Left hindlimb (tissue), 1 donor: ENCODE results near the gene ANKRD44.

Source experiments
- DNase-seq: peaks from one replicate; pipeline ENCODE4 v3.0.0-alpha.2; 2018

ANKRD44 gene

GRCh38 chr2:197137826-197138477, 172.6 kb downstream of the ANKRD44 start:
- DNase-seq: no peak

GRCh38 chr2:197137231-197137630, 173.3 kb downstream of the ANKRD44 start:
- no peak for DNase-seq

DNA sequence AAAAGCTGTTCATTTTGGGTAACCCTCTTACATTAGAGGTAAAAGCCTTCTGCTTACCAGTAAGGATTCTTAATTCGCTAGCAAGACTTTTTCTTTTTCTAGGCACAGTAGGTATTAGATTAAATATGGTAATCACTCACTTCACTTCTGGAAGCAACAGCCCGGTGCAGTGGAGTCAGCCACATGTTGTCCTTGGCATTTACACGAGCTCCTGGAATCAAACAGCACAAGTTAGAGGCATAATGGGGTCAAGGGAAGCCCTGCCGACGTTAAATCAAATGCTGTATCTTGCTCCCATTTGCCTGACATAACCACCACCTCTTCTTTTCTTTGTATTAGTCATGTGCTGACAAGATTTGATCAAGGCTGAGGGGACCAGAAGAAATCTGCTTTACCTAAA, 174.1 kb downstream of the ANKRD44 start:
- no peak for DNase-seq

DNA sequence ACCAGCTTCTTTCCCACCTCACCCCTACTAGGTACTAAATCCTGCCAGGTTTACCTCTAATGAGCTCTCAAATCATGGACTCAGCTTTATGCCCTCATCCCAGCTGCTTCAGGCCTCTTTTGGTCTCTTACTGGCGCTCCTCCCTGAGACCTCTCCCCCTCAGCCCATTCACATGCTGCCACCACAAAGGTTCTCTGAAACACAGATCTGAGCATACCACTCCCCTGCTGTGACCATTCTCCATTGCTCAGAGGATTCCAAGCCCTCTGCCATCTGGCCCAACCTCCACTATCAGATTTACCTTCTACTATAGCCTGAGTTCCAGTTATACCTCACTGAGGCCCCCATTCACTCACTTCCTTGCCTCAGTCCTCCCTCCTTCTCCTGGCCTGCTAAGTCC, 174.8 kb downstream of the ANKRD44 start:
- DNase-seq: no peak

DNA sequence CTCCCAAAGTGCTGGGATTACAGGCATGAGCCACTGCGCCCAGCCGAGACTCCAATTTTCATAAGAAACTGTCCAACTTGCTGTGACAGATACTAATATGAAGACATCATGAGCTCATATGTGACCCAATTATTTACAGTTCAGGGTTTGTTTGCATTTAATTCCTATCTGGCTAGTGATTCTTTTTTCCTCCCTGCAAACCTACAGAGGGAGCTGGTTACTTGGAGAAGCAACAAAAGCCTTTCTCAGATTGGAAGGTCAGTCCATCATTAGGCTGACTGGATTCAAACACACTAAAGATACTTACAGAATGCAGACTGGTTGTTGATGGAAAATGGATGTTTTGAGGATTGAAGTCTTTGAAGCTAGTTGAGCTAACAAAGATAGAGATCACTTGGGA, 176.4 kb downstream of the ANKRD44 start:
- DNase-seq: no peak

- no peak for DNase-seq
Observed at GRCh38 chr2:197131558-197131855, 179.1 kb downstream of the ANKRD44 start.

DNA sequence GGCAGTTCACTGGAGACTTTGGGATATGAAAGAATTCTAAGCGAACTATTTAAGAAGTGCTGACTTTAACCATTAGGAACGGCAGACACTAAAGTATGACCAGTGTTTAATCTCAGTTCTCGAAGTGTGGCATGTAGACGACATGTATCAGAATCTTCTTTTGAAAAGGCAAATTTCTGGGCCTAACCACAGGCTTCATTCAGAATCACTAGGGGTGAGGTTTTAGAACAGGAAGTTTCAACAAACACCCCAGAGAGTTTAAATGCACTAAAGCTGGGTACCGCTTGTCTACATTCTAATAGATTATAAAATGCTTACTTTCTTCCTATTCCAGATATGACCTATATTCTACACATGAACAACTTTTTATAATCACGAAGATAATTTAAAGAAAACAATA, 180.3 kb downstream of the ANKRD44 start:
- DNase-seq: no peak

GRCh38 chr2:197128897-197129296, 181.7 kb downstream of the ANKRD44 start:
- DNase-seq: no peak

GRCh38 chr2:197128126-197128525, 182.5 kb downstream of the ANKRD44 start:
- DNase-seq: no peak

DNA sequence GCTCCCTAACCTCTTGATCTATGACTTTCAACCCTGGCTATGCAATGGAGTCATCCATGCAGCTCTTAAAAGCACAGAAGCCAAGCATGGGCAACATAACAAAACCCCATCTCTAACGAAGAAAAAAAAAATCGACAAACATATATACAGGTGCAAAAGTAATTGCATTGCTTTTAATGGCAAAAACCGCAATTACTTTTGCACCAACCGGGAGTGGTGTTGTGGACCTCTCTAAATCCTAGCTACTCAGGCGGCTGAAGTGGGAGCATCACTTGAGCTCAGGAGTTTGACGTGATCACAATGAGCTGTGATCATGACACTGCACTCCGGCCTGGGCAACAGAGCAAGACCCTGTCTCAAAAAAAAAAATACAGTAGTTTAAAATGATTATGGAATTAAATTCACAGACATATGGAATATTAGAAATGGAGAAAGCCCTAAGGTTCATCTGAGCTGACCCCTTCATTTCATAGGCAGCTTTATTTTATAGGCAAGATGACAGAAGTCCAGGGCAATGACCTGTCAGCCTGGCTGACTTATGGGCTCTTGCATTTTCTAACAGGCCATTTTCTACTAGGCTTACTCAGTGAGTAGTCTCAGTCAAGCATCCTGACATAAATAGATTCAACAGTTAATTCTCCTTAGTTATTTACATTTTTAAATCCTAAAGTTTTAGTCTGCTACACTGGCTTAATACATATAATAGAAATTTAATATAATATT, 183.8 kb downstream of the ANKRD44 start:
- DNase-seq: no peak

GRCh38 chr2:197124639-197125390, 185.8 kb downstream of the ANKRD44 start:
- DNase-seq: no peak

DNA sequence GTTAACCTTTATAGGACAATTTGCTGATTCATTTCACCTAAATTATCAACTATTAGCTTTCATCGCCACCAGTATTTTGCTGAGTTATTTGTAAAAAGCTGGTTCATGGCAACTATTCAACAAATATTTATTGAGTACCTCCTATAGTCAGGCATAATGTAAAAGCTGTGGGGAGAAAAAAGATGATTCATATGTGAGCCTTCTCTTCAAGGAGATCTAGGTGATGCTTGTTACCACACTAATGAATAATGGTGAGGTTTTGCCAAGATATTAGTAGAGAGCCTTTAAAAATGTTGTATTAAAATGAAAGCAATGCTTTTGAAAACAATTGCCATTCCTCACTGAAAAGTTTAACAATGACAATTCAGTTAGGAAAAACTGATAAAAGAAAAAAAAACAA, 187.8 kb downstream of the ANKRD44 start:
- DNase-seq: no peak

DNA sequence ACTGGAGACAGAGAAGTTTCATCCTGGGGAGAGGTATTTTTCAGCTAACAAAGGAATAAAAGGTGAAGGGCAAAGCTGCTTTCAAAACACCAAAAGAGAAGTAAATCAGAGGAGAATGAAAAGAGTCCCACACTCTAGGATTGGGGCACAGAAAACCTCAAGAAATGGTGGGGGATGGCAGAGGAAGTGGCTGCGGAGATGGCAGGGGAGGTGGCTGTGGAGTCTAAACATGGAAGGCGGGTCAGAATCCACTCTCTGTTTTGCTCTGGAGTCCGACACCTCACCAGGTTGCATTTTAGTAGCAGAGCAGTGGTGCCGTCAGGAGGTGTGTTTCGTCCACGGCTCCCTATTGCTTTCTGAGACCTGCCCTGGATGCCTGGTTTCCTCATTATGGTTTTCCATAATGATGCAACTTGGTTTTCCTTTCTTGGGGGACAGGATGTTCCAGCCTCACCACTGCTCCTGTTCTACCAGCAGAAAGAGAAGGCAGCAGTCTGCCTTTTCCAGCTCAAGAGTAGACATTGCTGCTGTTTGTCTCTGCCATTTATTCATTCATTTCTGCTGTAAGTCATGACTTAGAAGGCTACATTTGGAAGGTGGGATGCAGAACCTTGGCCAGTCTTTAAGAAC, 188.7 kb downstream of the ANKRD44 start:
- DNase-seq: no peak

DNA sequence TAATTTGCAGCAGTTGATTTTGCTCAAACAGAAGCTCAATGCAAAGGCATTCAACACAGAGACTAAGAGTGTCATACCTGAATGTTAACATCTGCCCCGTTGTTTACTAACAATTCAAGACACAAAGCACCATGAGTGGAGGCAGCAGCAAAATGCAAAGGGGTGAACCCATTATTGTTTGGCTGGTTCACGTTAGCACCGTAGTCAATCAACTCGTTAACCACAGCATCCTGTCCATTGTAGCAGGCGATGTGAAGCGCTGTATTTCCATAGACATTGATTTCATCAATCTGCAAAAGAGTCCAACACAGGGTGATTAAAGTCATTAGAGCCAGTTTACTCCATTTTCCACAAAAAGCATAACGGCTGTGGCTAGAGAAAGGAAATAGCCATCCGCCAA, 189.3 kb downstream of the ANKRD44 start:
- DNase-seq: no peak

GRCh38 chr2:197116306-197116879, 194.2 kb downstream of the ANKRD44 start:
- DNase-seq: no peak

GRCh38 chr2:197115325-197115724, 195.3 kb downstream of the ANKRD44 start:
- DNase-seq: no peak

DNA sequence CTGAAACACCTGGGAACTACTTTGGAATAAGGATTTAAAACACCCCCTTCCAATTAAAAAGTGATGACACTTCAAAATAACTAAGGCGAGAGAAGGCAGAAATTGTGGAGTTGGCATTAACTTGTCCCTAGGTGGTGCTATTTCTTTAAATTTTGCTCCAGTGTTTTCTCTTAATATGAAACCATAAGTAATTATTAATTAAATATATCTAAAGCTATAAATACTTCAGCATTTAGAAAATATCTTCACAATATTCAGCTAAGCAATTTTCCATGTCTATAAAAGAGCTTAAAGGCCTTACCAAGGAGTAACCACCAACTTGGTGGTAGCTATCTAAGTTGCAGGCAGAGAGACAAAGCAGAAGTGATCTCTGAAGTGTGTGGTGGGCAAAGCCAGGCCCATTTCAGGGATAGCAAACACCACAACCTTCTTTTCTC, 197.3 kb downstream of the ANKRD44 start:
- DNase-seq: no peak

DNA sequence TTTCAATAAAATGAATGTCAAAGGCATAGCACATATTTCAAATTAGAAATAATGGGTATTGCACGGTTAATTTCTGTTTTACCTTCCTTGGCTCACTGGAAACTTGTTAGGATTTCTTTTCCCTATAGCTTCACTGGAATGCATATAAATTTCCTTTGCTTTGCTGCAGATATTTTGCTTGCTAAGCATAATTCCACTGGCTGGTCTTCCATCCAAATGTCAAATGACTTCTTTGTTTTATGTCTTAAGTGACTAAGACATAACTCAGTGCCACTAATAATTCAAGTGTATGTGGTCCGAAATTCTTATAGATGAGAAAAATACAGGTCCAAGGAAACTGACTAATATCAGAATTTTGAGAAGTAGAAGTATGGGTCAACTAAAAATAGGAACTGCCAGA, 201.3 kb downstream of the ANKRD44 start:
- DNase-seq: no peak

GRCh38 chr2:197108758-197109157, 201.8 kb downstream of the ANKRD44 start:
- peak; percentile 40 for DNase-seq

GRCh38 chr2:197107291-197108269, 203.0 kb downstream of the ANKRD44 start:
- no peak for DNase-seq

GRCh38 chr2:197103363-197103762, 207.2 kb downstream of the ANKRD44 start:
- DNase-seq: no peak

DNA sequence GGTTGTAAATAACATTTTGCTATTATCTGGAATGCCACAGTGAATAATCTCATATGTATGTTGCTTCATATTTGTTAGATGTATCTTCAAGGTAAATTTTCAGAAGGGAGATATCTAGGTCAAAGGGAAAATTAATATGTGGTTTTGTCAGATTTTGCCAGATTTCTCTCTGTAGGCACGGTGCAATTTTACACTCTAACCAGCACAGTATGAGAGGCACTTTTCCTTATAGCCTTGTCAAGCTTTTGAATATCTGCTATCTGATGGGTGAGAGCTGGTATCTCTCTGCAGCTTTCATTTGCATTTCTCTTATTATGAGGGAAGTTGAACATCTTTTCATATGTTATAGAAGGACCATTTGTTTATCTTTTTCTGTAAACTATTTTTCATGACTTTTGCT, 208.3 kb downstream of the ANKRD44 start:
- no peak for DNase-seq
